Suppressor macrophage treated with lipopolysaccharide for 1 hour (primary cell): ENCODE results near the gene LSM10.

ENCODE experiments used
- DNase-seq, 3 donors: peaks; one replicate each; pipeline ENCODE4 v3.0.0-alpha.2; 2020 to 2022

Gene LSM10

GRCh38 chr1:36397378-36398230 is at the start of gene LSM10:
TSS of gene LSM10 (minus strand) at chr1:36397908. CDS start at chr1:36394129, 3,779 bp downstream.
- peak; percentile 97 to 98 (median 97) for DNase-seq

- DNase-seq = no peak
Observed at GRCh38 chr1:36447450-36447849, 49.7 kb upstream of the LSM10 start.

- peak; percentile 35 to 43 (median 36) for DNase-seq
Observed at GRCh38 chr1:36446746-36447145, 49.0 kb upstream of the LSM10 start.

GRCh38 chr1:36446271-36446670 is 48.6 kb upstream of the LSM10 start:
- peak; percentile 68 to 78 (median 73) for DNase-seq

GRCh38 chr1:36443297-36443696 is 45.6 kb upstream of the LSM10 start:
- no peak for DNase-seq

- DNase-seq = no peak
Observed at GRCh38 chr1:36442337-36442736, 44.6 kb upstream of the LSM10 start.

GRCh38 chr1:36440646-36441045 is 42.9 kb upstream of the LSM10 start:
- DNase-seq = no peak

DNA sequence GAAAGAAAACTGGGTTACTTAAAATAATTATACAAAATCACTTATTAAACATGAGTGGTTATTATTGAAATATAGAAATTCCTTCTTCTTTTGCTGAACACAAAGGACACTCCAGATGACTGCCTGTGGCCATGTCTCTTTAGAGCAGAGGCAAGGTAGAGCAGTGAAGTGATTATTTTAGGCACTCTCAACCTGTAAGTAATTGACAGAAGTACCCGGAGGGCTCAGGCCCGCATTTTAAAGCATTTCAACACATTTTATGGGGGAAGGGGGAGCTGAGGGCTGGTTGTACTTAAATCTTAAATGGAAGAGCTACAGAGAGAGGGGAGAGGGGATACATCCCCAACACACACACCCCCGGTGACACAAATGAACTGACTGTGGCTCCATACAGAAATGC is 42.3 kb upstream of the LSM10 start:
- no peak for DNase-seq

DNA sequence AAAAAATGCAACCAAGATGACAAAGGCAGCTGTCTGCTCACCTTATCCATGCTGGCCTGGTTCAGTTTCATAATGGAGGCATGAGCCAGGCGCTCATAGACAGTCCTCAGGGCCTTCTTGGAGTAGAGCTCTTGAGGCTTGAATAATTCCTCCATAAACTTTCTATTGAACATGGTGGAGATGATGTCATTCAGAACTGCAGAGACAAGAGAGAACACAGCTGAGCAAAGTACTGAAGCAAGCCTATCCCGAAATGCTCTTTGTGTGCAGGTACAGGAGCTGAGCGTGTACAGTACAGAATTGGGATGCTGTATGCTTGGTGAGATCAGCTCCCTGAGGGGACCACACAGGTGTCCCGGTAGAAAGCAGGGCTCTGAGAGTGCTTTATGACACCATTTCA is 41.0 kb upstream of the LSM10 start:
- DNase-seq = no peak

DNA sequence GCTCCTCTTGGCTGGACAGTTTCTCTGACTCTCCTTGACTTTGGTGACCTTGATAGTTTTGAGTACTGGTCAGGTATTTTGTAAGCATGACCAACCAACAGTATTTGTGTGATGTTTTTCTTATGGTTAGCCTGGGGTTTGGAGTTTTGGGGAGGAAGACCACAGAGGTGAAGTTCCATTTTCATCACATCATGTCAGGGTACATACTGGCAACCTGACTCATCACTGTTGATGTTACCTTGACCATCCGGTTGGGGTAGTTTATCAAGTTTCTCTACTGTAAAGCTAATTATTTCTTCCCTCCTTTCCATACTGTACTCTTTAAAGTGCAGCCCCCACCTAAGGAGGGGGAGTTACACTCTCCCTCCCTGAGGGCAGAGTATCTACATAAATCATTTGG is 39.1 kb upstream of the LSM10 start:
- DNase-seq = no peak

DNA sequence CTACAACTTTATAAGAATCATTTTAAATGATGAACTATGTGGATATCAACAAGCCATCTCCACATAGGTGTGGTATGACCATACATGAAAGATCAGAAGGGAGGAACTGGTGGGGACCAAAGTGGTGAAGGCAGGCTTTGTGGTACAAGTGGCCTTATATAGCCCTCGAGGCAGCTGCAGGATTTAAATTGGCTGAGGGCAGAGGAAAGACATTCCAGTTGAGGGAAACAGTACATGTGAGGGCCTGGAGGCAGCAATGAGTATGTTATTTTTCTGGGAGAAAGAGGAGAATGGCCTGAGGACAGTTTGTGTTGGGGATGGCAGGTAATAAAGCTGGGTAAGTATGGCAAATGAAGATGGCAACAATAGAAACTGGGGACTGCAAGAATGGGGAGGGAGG is 35.4 kb upstream of the LSM10 start:
- DNase-seq = no peak

DNA sequence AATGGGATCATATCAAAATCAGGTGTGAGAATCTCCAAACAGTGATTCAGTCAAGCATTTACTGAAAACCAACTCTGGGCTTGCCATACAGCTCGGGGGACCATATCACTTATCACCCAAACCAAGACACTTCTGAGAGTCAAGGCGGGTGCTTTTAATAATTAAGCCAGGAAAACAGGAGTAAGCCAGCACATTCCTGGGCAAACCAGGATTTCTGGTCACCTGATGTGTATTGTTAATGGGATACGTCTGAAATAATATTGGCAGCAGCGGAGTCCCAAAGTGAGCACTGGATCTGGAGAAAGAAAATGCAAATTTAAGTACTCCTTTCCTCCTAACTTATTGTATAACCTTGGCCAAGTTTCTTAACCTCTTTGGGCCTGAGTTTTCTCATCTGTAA is 34.9 kb upstream of the LSM10 start:
- DNase-seq = no peak

DNA sequence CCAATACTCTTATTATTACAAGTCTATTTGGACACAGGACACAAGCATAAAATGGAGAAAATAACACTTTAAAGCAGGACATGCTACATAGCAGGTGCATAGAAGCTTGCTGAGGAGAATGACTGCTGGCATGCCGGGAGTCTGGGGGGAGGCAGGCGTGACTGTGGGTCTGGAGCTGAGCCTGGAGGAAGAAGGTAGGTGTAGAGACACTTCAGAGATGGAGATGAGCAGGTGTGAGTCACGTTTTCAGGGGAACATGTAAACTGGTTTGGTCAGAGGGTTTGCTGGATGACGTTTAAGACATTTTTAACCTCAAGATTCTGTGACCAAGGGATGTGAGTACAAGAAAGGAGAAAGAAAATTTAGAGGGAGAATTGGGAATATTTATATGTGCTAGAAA is 28.1 kb upstream of the LSM10 start:
- no peak for DNase-seq

DNA sequence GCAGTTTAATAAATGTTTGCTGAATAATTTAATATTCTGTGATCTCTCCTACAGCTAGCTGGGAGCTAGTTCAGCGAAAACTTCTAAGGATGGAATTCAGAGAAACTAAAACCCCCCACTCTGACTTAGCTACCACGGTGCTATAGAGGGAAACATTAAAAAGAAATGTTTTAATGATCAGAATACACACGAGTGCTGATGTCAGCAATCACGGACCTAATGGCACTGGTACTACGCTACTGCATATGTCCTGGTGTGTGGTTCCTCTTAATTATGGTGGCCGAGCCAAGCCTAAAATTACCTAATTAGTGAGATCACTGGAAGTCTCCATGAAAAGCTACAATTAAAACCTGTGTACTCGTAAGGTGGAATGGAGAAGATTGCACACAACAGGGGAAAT is 23.9 kb upstream of the LSM10 start:
- DNase-seq = no peak

GRCh38 chr1:36420836-36421317 is 23.2 kb upstream of the LSM10 start:
- DNase-seq = peak; percentile 94 to 96 (median 95)

GRCh38 chr1:36420409-36420808 is 22.7 kb upstream of the LSM10 start:
- no peak for DNase-seq

DNA sequence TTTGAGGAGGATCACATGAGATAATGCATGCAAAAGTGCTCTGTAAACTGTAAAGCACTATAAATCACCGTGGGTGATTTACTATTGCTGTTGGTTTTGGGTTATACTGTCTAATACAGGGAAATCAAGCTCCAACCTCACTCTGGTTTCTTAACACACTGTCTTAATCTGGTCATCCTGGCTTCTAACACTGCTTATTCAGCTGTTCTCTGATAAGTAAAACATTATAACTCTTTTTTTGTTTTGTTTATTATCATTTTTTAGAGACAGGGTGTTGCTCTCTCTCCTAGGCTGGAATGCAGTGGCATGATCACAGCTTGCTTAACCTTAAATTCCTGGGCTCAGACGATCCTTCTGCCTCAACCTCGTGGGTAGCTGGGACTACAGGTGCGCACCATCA is 21.9 kb upstream of the LSM10 start:
- no peak for DNase-seq

DNA sequence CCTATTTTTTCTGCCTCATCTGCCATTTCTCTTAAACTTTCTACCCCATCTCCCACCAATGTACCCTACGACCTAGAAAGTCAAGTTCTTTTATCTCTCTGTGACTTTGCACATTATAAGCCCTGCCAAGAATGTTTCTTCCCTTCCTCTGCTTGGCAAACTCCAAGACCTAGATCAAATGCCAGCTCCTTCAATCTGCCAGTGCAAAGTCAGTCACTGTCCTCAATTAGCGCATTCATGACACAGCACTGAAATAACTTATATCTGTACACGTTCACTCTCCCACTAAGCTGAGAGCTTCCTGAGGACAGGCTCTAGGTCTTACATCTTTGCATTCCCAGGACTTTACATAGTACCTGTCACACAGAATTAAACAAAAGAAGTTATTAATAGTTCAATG is 21.4 kb upstream of the LSM10 start:
- no peak for DNase-seq

DNA sequence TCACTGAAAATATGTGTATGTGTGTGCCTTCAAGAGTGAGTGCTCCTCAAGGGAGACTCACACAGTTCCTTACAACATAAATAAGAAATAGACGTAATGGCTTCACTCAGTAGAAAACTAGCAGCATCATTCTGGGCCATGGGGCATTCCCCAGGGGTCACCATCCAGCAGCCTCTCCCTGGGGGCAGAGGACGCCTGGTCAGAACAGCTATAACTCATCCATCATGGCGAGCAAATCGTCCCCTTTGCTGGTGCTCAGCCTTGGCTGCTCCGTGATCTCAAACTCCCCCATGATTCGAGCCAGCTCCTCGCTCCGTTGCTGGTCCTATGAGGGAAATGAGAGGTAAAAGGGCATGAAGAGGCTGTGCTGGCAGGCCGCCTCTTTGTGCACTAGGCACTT is 20.2 kb upstream of the LSM10 start:
- DNase-seq = no peak

- DNase-seq = no peak
Observed at GRCh38 chr1:36415661-36416326, 18.1 kb upstream of the LSM10 start.

GRCh38 chr1:36414384-36414783 is 16.7 kb upstream of the LSM10 start:
- DNase-seq = no peak

DNA sequence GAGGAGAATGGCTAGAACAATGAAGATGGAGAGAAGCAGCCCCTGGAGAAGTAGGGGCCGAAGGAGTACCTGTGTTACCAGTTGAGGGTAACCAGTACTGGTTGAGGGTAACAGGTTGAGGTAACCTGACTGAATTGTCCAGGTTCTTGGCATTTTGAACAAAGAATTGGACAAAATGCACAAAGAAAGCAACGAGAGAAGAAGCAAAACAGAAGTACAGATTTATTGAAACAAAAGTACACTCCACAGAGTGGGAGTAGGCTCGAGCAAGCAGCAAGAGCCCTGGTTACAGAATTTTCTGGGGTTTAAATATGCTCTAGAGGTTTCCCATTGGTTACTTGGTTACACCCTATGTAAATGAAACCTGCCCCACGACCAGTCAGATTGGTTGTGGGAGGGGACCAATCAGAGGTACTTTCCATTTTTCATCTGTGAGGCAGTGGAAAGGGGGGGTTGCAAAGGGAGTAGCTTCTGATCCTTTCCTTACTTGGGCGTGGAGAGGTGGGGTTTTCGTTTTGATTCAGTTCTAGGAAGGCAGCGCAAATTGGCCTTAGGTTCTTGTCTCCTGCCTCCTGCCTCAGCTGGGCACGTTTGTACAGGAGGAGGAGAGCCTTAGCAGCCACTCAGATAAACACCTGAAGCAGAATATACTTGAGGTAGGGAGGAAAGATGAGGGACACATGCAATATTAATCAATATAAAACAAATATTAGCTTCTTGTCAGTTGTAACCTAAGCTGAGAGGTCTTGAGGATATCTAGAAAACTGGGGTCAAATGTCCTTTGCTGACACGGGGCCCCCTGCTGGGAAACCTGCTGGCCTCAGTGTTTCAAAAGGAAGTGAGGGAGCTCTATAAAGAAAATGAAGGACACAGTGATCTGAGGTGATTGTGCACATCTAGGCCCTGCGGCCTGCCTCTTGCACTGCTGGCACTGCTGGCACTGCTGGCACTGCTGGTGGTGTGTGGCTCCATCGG is 14.3 kb upstream of the LSM10 start:
- DNase-seq = peak; percentile 73 to 90 (median 74)

DNA sequence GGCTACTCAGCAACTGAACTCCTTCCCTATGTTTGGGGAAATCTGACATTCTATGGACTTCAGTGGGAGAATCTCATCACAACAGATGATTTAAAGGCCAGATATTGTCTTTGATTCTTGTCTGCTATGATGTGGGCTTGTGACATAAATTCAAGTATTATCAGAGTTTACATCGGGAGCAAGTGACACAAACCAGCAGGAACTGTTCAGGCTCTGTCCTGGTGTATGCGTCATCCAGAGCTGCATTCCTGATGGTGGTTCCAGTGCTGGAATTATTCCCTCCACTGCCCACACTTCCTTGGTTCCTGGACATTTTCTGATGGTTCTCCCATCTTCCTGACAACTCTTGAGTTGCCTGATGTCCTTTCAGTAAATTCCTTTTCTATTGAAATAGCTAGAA is 10.8 kb upstream of the LSM10 start:
- DNase-seq = no peak
